ENCODE measurements around the gene LAMC1. TPM values are rescaled to one million over a fixed set of nuclear protein-coding genes. Genes with fewer than 3 reads are reported as not detected.

LAMC1 gene
- total RNA-seq, 1 experiment from 2014 or later: 10.8 TPM

GRCh38 chr1:183087001-183087400, 63.8 kb downstream of the LAMC1 start:
- Histone ChIP-seq H3K36me3 (ENCODE audit: insufficient read depth, low read length) (no peaks in the 10 kb centered on the region), H3K79me2 (ENCODE audit: low read length) (no peaks in the 10 kb centered on the region), H2AFZ (ENCODE audit: low read length) (no peak overlapping the region), H3K4me3 (ENCODE audit: low read length) (no peak overlapping the region), H3K9me3 (ENCODE audit: low read length) (no peaks in the 10 kb centered on the region), H3K9me2 (replicated peaks; ENCODE audit: insufficient read depth, low read length) (no peaks in the 10 kb centered on the region), H3K4me1 (ENCODE audit: low read length) (no peaks in the 10 kb centered on the region; the same call in 1 of the 2 replicates), H3K4me2 (ENCODE audit: low read depth, low read length, poor library complexity, severe bottlenecking) (no peak overlapping the region), H4K20me1 (ENCODE audit: insufficient read depth, low read depth, low read length) (no peaks in the 10 kb centered on the region; the same call in 1 of the 2 replicates), H3K27ac (ENCODE audit: low read length) (no peak overlapping the region), H3K27me3 (ENCODE audit: low read length) (no peaks in the 10 kb centered on the region), H3K9ac (ENCODE audit: low read length) (no peak overlapping the region)
- DNase-seq: no peak

DNA sequence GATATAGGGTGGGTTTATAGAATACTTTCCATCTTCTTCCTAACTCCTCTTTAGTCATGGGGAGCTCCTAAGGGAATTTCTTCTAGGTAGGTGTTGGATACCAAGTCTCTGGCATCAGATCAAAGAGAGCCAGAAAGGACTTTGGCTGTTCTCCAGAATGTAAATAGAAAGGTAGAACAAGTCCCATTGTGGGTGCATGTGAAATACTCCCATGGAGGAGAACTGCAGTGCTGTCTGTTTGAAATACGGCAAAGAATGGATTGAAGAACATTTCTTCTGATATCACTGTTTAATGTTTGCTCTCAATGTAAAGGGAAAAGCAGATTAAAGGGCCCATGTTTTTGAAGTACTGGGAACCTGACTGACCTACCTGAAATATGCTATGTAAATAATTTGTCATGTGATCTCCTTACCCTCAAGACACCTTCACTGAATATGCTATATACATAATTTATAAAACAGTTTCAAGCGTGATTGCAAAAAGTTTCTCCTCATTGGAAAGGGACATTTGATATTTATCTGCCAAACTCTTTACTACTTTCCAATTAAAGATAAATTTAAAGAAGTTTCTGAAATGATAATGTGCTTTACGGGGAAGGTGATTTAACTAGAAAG, 65.9 kb downstream of the LAMC1 start:
- no peak overlapping the region for H3K4me2 ChIP-seq (ENCODE audit: low read depth, low read length, poor library complexity, severe bottlenecking)

GRCh38 chr1:183090391-183091006, 67.3 kb downstream of the LAMC1 start:
- Histone ChIP-seq H3K79me2 (ENCODE audit: low read length) (no peaks in the 10 kb centered on the region), H3K9ac (ENCODE audit: low read length) (no peak overlapping the region)

More for the DNA sequence above, 65.9 kb downstream of the LAMC1 start:
- no peak overlapping the region for H3K4me3 ChIP-seq (ENCODE audit: low read length)
- H3K27ac ChIP-seq (ENCODE audit: low read length): no peak overlapping the region
- H3K4me1 ChIP-seq (ENCODE audit: low read length): peaks cover 5% of the 10 kb centered on the region
- peak; percentile 25 for DNase-seq
- H3K9me2 ChIP-seq (replicated peaks; ENCODE audit: insufficient read depth, low read length): no peaks in the 10 kb centered on the region
- H2AFZ ChIP-seq (ENCODE audit: low read length): no peak overlapping the region
- no peak overlapping the region for H3K9ac ChIP-seq (ENCODE audit: low read length)
- H3K27me3 ChIP-seq (ENCODE audit: low read length): no peaks in the 10 kb centered on the region
- H3K36me3 ChIP-seq (ENCODE audit: insufficient read depth, low read length): no peaks in the 10 kb centered on the region
- no peaks in the 10 kb centered on the region; the same call in 1 of the 2 replicates for H4K20me1 ChIP-seq (ENCODE audit: insufficient read depth, low read depth, low read length)
- no peaks in the 10 kb centered on the region for H3K79me2 ChIP-seq (ENCODE audit: low read length)
- H3K9me3 ChIP-seq (ENCODE audit: low read length): no peaks in the 10 kb centered on the region

GRCh38 chr1:183091181-183091580, 68.0 kb downstream of the LAMC1 start:
- Histone ChIP-seq H3K9me3 (ENCODE audit: low read length) (no peaks in the 10 kb centered on the region), H3K79me2 (ENCODE audit: low read length) (no peaks in the 10 kb centered on the region), H3K4me2 (ENCODE audit: low read depth, low read length, poor library complexity, severe bottlenecking) (no peak overlapping the region), H3K9me2 (replicated peaks; ENCODE audit: insufficient read depth, low read length) (no peaks in the 10 kb centered on the region), H3K4me1 (ENCODE audit: low read length) (peaks cover 5% of the 10 kb centered on the region), H3K4me3 (ENCODE audit: low read length) (no peak overlapping the region), H3K36me3 (ENCODE audit: insufficient read depth, low read length) (no peaks in the 10 kb centered on the region), H3K9ac (ENCODE audit: low read length) (no peak overlapping the region), H4K20me1 (ENCODE audit: insufficient read depth, low read depth, low read length) (no peaks in the 10 kb centered on the region; the same call in 1 of the 2 replicates), H3K27me3 (ENCODE audit: low read length) (no peaks in the 10 kb centered on the region), H3K27ac (ENCODE audit: low read length) (no peak overlapping the region), H2AFZ (ENCODE audit: low read length) (no peak overlapping the region)
- peak; percentile 29 for DNase-seq

More at GRCh38 chr1:183090391-183091006, 67.3 kb downstream of the LAMC1 start:
- DNase-seq: peak; percentile 31
- no peak overlapping the region for H3K27ac ChIP-seq (ENCODE audit: low read length)
- no peaks in the 10 kb centered on the region; the same call in 1 of the 2 replicates for H4K20me1 ChIP-seq (ENCODE audit: insufficient read depth, low read depth, low read length)
- H3K9me2 ChIP-seq (replicated peaks; ENCODE audit: insufficient read depth, low read length): no peaks in the 10 kb centered on the region
- H3K4me2 ChIP-seq (ENCODE audit: low read depth, low read length, poor library complexity, severe bottlenecking): no peak overlapping the region
- H2AFZ ChIP-seq (ENCODE audit: low read length): no peak overlapping the region
- H3K4me3 ChIP-seq (ENCODE audit: low read length): no peak overlapping the region
- H3K27me3 ChIP-seq (ENCODE audit: low read length): no peaks in the 10 kb centered on the region
- no peaks in the 10 kb centered on the region for H3K9me3 ChIP-seq (ENCODE audit: low read length)
- peaks cover 5% of the 10 kb centered on the region for H3K4me1 ChIP-seq (ENCODE audit: low read length)
- H3K36me3 ChIP-seq (ENCODE audit: insufficient read depth, low read length): no peaks in the 10 kb centered on the region

DNA sequence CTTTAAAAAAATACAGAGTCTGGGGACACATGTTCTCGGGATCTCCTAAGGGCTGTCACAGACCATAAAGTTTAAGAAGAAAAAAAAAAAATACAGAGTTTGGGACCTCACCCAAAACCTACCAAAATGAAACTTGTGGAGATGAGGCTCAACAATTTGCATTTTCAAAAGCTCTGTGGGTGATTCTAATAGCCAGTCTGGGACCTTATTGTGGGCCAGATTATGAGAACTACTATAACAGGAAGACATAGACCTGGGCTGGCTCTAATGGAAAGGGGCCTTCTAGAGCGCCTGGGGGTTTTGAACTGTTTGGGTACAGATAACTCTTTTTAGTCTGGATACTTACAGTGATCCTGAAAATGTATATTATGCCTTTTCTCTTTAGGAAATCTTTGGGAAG, 69.1 kb downstream of the LAMC1 start:
- DNase-seq: peak; percentile 20
- Histone ChIP-seq H3K36me3 (ENCODE audit: insufficient read depth, low read length) (no peaks in the 10 kb centered on the region), H3K4me2 (ENCODE audit: low read depth, low read length, poor library complexity, severe bottlenecking) (no peak overlapping the region), H3K79me2 (ENCODE audit: low read length) (no peaks in the 10 kb centered on the region), H3K9me2 (replicated peaks; ENCODE audit: insufficient read depth, low read length) (no peaks in the 10 kb centered on the region), H2AFZ (ENCODE audit: low read length) (no peak overlapping the region), H3K9ac (ENCODE audit: low read length) (no peak overlapping the region), H3K27me3 (ENCODE audit: low read length) (no peaks in the 10 kb centered on the region), H3K9me3 (ENCODE audit: low read length) (no peaks in the 10 kb centered on the region), H3K4me3 (ENCODE audit: low read length) (no peak overlapping the region), H3K27ac (ENCODE audit: low read length) (no peak overlapping the region), H3K4me1 (ENCODE audit: low read length) (peaks cover 5% of the 10 kb centered on the region), H4K20me1 (ENCODE audit: insufficient read depth, low read depth, low read length) (peaks cover 7% of the 10 kb centered on the region)

DNA sequence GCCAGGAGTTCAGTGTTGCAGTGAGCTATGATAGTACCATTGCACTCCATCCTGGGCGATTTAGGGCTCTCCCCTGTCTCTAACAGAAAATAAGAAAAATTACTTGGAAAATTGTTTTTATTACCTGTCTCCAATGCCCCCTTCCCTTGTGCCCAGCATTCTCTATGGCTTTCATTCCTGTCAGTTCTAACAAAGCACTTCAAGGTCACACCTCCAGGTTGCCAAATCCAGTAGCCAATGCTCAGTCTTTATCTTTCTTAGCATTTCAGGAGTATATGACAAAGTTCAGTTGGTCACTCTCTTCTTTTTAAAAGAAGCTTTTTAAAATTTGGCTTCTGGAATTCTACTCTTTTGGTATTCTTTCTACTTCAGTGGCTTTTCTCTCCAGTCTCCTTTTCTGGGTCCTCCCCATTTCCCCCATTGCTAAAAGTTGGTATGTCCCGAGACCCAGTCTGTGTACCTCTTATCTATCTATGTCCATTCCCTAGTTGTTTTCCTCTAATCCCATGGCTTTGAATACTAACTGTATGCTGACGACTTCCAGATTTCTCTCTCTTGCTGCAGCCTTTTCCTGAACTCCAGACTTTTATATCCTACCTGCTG, 69.9 kb downstream of the LAMC1 start:
- Histone ChIP-seq H3K4me2 (ENCODE audit: low read depth, low read length, poor library complexity, severe bottlenecking) (no peak overlapping the region), H4K20me1 (ENCODE audit: insufficient read depth, low read depth, low read length) (peaks cover 7% of the 10 kb centered on the region; the same call in 1 of the 2 replicates), H3K9ac (ENCODE audit: low read length) (no peak overlapping the region), H2AFZ (ENCODE audit: low read length) (no peak overlapping the region), H3K27ac (ENCODE audit: low read length) (no peak overlapping the region), H3K36me3 (ENCODE audit: insufficient read depth, low read length) (no peaks in the 10 kb centered on the region), H3K9me2 (replicated peaks; ENCODE audit: insufficient read depth, low read length) (no peaks in the 10 kb centered on the region), H3K9me3 (ENCODE audit: low read length) (no peaks in the 10 kb centered on the region), H3K79me2 (ENCODE audit: low read length) (no peaks in the 10 kb centered on the region), H3K4me1 (ENCODE audit: low read length) (peaks cover 5% of the 10 kb centered on the region), H3K27me3 (ENCODE audit: low read length) (no peaks in the 10 kb centered on the region), H3K4me3 (ENCODE audit: low read length) (no peak overlapping the region)
- peak; percentile 24 for DNase-seq

- H3K36me3 ChIP-seq (ENCODE audit: insufficient read depth, low read length): no peaks in the 10 kb centered on the region
- no peaks in the 10 kb centered on the region for H3K79me2 ChIP-seq (ENCODE audit: low read length)
- H3K9ac ChIP-seq (ENCODE audit: low read length): no peak overlapping the region
- H3K9me3 ChIP-seq (ENCODE audit: low read length): no peaks in the 10 kb centered on the region
- no peak overlapping the region for H2AFZ ChIP-seq (ENCODE audit: low read length)
- no peak for DNase-seq
- no peaks in the 10 kb centered on the region for H3K27me3 ChIP-seq (ENCODE audit: low read length)
- H4K20me1 ChIP-seq (ENCODE audit: insufficient read depth, low read depth, low read length): peaks cover 7% of the 10 kb centered on the region; the same call in 1 of the 2 replicates
- peaks cover 5% of the 10 kb centered on the region for H3K4me1 ChIP-seq (ENCODE audit: low read length)
- H3K9me2 ChIP-seq (replicated peaks; ENCODE audit: insufficient read depth, low read length): no peaks in the 10 kb centered on the region
- H3K27ac ChIP-seq (ENCODE audit: low read length): no peak overlapping the region
- H3K4me2 ChIP-seq (ENCODE audit: low read depth, low read length, poor library complexity, severe bottlenecking): no peak overlapping the region
- no peak overlapping the region for H3K4me3 ChIP-seq (ENCODE audit: low read length)
These were observed 70.6 kb downstream of the LAMC1 start for GRCh38 chr1:183093786-183094298.

- Histone ChIP-seq H3K4me1 (ENCODE audit: low read length) (peaks cover 5% of the 10 kb centered on the region), H3K27me3 (ENCODE audit: low read length) (no peaks in the 10 kb centered on the region), H3K4me3 (ENCODE audit: low read length) (no peak overlapping the region), H2AFZ (ENCODE audit: low read length) (no peak overlapping the region), H3K9ac (ENCODE audit: low read length) (no peak overlapping the region), H3K27ac (ENCODE audit: low read length) (no peak overlapping the region), H4K20me1 (ENCODE audit: insufficient read depth, low read depth, low read length) (peaks cover 7% of the 10 kb centered on the region; the same call in 1 of the 2 replicates), H3K9me2 (replicated peaks; ENCODE audit: insufficient read depth, low read length) (no peaks in the 10 kb centered on the region), H3K79me2 (ENCODE audit: low read length) (no peaks in the 10 kb centered on the region), H3K4me2 (ENCODE audit: low read depth, low read length, poor library complexity, severe bottlenecking) (no peak overlapping the region), H3K9me3 (ENCODE audit: low read length) (no peaks in the 10 kb centered on the region), H3K36me3 (ENCODE audit: insufficient read depth, low read length) (no peaks in the 10 kb centered on the region)
- DNase-seq: peak; percentile 14
These were observed 71.1 kb downstream of the LAMC1 start for GRCh38 chr1:183094351-183094750.

All from Karpas-422 (cell line).